Endodermal cell (in vitro differentiated cells): Measurements from ENCODE around the gene WASF2. TPM values are rescaled to one million over a fixed set of nuclear protein-coding genes. Genes with fewer than 3 reads are reported as not detected.
"Not testable (repeated sequence)": the region's sequence is repeated elsewhere in the genome, so short reads cannot be mapped to it uniquely, and the experiment has no call there.

Experiments
- DNase-seq: peaks from one replicate; pipeline ENCODE4 v3.0.0-alpha.2; 2017
- H3K27ac ChIP-seq: 2 replicates; pipeline ENCODE4 v1.5.1; 2013; ENCODE audit warnings: mild to moderate bottlenecking, low read depth, low read length, moderate library complexity
- H3K27me3 ChIP-seq: 2 replicates; pipeline ENCODE4 v1.6.1; 2013; ENCODE audit warnings: mild to moderate bottlenecking, low read length, moderate library complexity; ENCODE audit not compliant: insufficient read depth, control insufficient read depth, poor library complexity, severe bottlenecking
- H3K36me3 ChIP-seq: 2 replicates; pipeline ENCODE4 v1.7.0; 2013; ENCODE audit warnings: mild to moderate bottlenecking, low read length, moderate library complexity; ENCODE audit not compliant: control insufficient read depth, insufficient read depth
- H3K4me1 ChIP-seq: one replicate; pipeline ENCODE4 v1.7.0; 2013; ENCODE audit warnings: low read length; ENCODE audit not compliant: control insufficient read depth, insufficient read depth
- H3K4me3 ChIP-seq: 2 replicates; pipeline ENCODE4 v1.5.1; 2013; ENCODE audit warnings: mild to moderate bottlenecking, low read length, moderate library complexity
- H3K9ac ChIP-seq: 2 replicates; pipeline ENCODE4 v1.6.1; 2013; ENCODE audit warnings: mild to moderate bottlenecking, low read length, moderate library complexity; ENCODE audit not compliant: poor library complexity, severe bottlenecking; ENCODE audit errors: extremely low read depth
- H3K9me3 ChIP-seq: 2 replicates; pipeline ENCODE4 v1.6.1; 2013; ENCODE audit warnings: mild to moderate bottlenecking, low read length, moderate library complexity; ENCODE audit not compliant: control insufficient read depth
- H3K27ac Mint-ChIP-seq: 2 replicates; pipeline ENCODE4 v1.8.0; 2020; ENCODE audit warnings: mixed read lengths
- H3K27me3 Mint-ChIP-seq: 2 replicates; pipeline ENCODE4 v1.8.0; 2021; ENCODE audit warnings: mild to moderate bottlenecking, mixed read lengths; ENCODE audit not compliant: insufficient read depth
- H3K36me3 Mint-ChIP-seq: 2 replicates; pipeline ENCODE4 v1.8.0; 2020; ENCODE audit warnings: low read depth, mixed read lengths
- H3K4me1 Mint-ChIP-seq: 2 replicates; pipeline ENCODE4 v1.8.0; 2020; ENCODE audit warnings: mixed read lengths
- H3K4me3 Mint-ChIP-seq: 2 replicates; pipeline ENCODE4 v1.8.0; 2020; ENCODE audit warnings: mild to moderate bottlenecking, moderate library complexity, mixed read lengths
- H3K9me3 Mint-ChIP-seq: 2 replicates; pipeline ENCODE4 v1.8.0; 2020; ENCODE audit warnings: mild to moderate bottlenecking, mixed read lengths
- CTCF ChIP-seq: fragments of 200-600 bp; sonication (generic); conservative IDR thresholded peaks from 2 replicates; pipeline ENCODE4 v1.5.0; 2021; ENCODE audit warnings: antibody characterized with exemption, mild to moderate bottlenecking
- WGBS, 2 experiments: methylation state at CpG; one replicate each; pipeline versions ENCODE4 v1.1.5 to v1.1.7; 2013; ENCODE audit warnings: missing lambda C conversion rate in 2 of 2, mixed read lengths in 1 of 2; ENCODE audit not compliant: insufficient coverage in 1 of 2, insufficient read length in 1 of 2; 5-methylcytosine and 5-hydroxymethylcytosine counted together
- total RNA-seq, 2 donors: library from RNA; stranded (reverse); fragmentation: NEBNext Ultra II Directional in 1 of 2; extraction: Animal tissue kit (Norgen Biotek cat#: 25700) in 1 of 2; gene quantifications; 2 replicates in 1 of 2; 3 replicates in 1 of 2; pipeline ENCODE4 v1.2.1, GENCODE V29; 2021

WASF2 gene
- total RNA-seq, 2 donors from 2014 or later: 90.0 to 98.8 TPM

- WGBS, 2 experiments: 46 to 68% methylated on average over 8 to 15 of the region's 18 CpGs
- peak; percentile 87 for DNase-seq
- Histone ChIP-seq H3K36me3 (peaks cover 33% of the 10 kb centered on the region), H3K4me1 (peaks cover 12% of the 10 kb centered on the region), H3K27ac (peak overlapping the region; percentile 77), H3K9ac (peak overlapping the region; percentile 34)
- H3K4me3 Mint-ChIP-seq: peak overlapping the region; percentile 28
- not testable (repeated sequence) for H3K27me3 Mint-ChIP-seq, H3K9me3 ChIP-seq, H3K4me3 ChIP-seq, H3K9me3 Mint-ChIP-seq, H3K27me3 ChIP-seq
- peak overlapping the region; percentile 94 for H3K27ac Mint-ChIP-seq
- TF ChIP-seq CTCF: peak; percentile 68
- H3K4me1 Mint-ChIP-seq: peaks cover 37% of the 10 kb centered on the region
- peaks cover 31% of the 10 kb centered on the region for H3K36me3 Mint-ChIP-seq
Observed at GRCh38 chr1:27405598-27406361, 84.2 kb downstream of the WASF2 start.

- peak overlapping the region; percentile 94 for H3K27ac Mint-ChIP-seq
- peaks cover 24% of the 10 kb centered on the region for H3K36me3 Mint-ChIP-seq
- Histone ChIP-seq H3K4me1 (peaks cover 16% of the 10 kb centered on the region), H3K27ac (peak overlapping the region; percentile 53), H3K27me3 (no peaks in the 10 kb centered on the region), H3K36me3 (peaks cover 26% of the 10 kb centered on the region), H3K4me3 (no peak overlapping the region), H3K9me3 (no peaks in the 10 kb centered on the region), H3K9ac (peak overlapping the region; percentile 34)
- WGBS, 2 experiments: 61 to 66% methylated on average over 12 to 13 of the region's 13 CpGs
- peak; percentile 31 for TF ChIP-seq CTCF
- peaks cover 44% of the 10 kb centered on the region for H3K4me1 Mint-ChIP-seq
- peak; percentile 90 for DNase-seq
- no peaks in the 10 kb centered on the region for H3K27me3 Mint-ChIP-seq
- H3K4me3 Mint-ChIP-seq: peak overlapping the region; percentile 28
- no peaks in the 10 kb centered on the region for H3K9me3 Mint-ChIP-seq
Observed at GRCh38 chr1:27405074-27405473, 84.9 kb downstream of the WASF2 start.

- H3K9ac ChIP-seq: no peak overlapping the region
- peak overlapping the region; percentile 9 for H3K27ac ChIP-seq
- H3K27me3 Mint-ChIP-seq: no peaks in the 10 kb centered on the region
- H3K36me3 Mint-ChIP-seq: peaks cover 17% of the 10 kb centered on the region
- H3K4me3 ChIP-seq: no peak overlapping the region
- peaks cover 20% of the 10 kb centered on the region for H3K36me3 ChIP-seq
- peak overlapping the region; percentile 89 for H3K27ac Mint-ChIP-seq
- no peaks in the 10 kb centered on the region for H3K27me3 ChIP-seq
- peaks cover 19% of the 10 kb centered on the region for H3K4me1 ChIP-seq
- H3K9me3 Mint-ChIP-seq: no peaks in the 10 kb centered on the region
- no peak for DNase-seq
- no peak for TF ChIP-seq CTCF
- H3K4me1 Mint-ChIP-seq: peaks cover 55% of the 10 kb centered on the region
- no peaks in the 10 kb centered on the region for H3K9me3 ChIP-seq
- no peak overlapping the region for H3K4me3 Mint-ChIP-seq
Observed at GRCh38 chr1:27403931-27404330, 86.0 kb downstream of the WASF2 start.
